Measurements from ENCODE around the gene DCC.
A peak's percentile ranks its signal among the peaks of the same experiment; 100 is the strongest.

Gene DCC

DNA sequence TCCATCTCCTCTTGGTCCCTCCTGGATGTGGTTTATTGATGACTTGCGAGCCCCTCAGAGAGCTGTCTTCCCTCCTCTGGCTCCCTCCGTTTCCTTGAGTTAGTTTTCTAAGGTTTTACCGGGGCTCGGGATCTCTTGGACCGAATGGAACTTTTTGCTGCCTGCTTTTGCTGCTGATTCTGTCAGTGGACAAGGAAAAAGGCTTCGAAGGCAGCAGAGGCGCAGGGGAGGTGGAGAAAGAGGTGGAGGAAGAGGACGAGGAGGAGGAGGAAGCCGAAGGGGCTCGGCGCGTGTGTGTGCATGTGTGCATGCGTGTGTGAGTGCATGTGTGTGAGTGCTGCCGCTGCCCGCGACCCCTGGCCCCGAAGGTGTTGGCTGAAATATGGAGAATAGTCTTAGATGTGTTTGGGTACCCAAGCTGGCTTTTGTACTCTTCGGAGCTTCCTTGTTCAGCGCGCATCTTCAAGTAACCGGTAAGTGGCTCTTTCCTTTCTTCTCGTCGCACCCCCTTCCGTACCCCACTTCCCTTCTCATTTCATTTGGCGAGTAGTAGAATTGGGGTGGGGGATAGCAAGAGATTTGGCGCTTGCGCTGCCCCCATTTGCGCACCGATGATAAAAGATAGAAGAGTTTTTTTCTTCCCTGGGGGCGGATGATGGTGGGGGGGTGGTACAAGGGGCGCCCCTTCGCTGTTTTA is 557 bp downstream of the DCC start:
- no peak overlapping the region for H3K4me3 ChIP-seq (ENCODE audit: low read depth, low read length)
- TF ChIP-seq CTCF (IDR thresholded peaks at IDR 0.05; ENCODE audit: borderline replicate concordance, insufficient read depth, low read depth, low read length): no peak

- H3K4me3 ChIP-seq (ENCODE audit: low read depth, low read length): no peak overlapping the region
- TF ChIP-seq CTCF (IDR thresholded peaks at IDR 0.05; ENCODE audit: borderline replicate concordance, insufficient read depth, low read depth, low read length): no peak
These were observed 1.1 kb downstream of the DCC start for GRCh38 chr18:52341103-52341432.

DNA sequence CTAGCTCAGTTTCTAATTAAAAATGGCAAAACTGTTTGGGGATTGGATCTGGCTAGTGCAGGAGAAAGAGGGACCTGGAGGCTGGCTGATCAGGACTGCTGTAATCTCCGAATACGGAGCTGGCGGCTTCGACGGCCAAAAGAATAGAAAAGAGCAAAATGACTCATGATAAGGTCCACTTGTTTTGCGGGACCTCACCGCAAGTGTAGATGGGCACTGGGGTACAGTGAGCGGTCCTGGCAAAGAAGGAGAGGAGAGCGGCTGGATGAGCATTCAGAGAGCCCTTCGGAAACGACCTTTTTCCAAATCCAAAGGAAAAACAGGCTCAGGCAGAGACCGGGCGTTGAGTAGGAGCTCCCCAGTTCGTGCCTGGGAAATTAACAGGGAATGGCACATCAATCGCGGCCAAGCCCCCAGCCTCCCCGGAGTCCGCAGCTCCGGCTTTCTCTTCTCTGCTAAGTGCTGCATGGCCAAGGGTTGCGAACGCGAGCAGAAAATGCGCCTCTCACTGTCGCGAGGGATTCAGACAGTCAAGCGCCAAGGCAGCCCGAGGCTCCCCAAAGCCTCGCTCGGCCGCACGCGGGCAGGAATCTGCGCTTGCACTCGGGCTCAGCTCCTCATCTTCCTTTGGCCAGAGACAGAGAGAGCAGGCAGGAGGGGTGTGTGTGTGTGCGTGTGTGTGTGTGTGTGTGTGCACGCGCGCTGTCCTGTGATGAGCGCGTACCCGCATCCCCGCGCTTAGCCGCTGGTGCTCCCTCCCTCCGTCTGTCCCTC is 1.8 kb downstream of the DCC start:
- TF ChIP-seq CTCF (IDR thresholded peaks at IDR 0.05; ENCODE audit: borderline replicate concordance, insufficient read depth, low read depth, low read length): no peak
- no peak overlapping the region for H3K4me3 ChIP-seq (ENCODE audit: low read depth, low read length)

DNA sequence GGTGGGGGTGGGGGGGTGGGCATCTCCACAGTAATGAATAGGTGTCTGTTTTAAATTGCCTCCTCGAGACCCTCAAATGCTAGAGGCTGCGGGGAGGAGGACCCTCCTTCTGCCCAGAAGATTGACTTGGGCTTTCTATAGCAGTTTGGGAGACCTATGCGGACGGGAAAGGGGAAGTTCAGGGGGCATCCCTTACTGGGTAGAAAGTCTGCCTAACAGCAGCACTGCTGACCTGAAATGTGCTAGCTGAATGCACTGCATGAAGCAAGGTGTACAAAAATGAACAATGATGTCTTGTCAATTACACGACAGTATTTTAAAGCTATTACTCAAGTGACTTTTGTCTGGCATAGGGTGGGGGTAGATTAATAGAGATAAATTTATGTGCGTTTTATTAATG is 2.5 kb downstream of the DCC start:
- TF ChIP-seq CTCF (IDR thresholded peaks at IDR 0.05; ENCODE audit: borderline replicate concordance, insufficient read depth, low read depth, low read length): no peak
- no peak overlapping the region for H3K4me3 ChIP-seq (ENCODE audit: low read depth, low read length)

GRCh38 chr18:52343138-52343537 is 3.1 kb downstream of the DCC start:
- TF ChIP-seq CTCF (IDR thresholded peaks at IDR 0.05; ENCODE audit: borderline replicate concordance, insufficient read depth, low read depth, low read length): peak; percentile 17; the same call in 1 of the 2 replicates
- H3K4me3 ChIP-seq (ENCODE audit: low read depth, low read length): no peak overlapping the region

DNA sequence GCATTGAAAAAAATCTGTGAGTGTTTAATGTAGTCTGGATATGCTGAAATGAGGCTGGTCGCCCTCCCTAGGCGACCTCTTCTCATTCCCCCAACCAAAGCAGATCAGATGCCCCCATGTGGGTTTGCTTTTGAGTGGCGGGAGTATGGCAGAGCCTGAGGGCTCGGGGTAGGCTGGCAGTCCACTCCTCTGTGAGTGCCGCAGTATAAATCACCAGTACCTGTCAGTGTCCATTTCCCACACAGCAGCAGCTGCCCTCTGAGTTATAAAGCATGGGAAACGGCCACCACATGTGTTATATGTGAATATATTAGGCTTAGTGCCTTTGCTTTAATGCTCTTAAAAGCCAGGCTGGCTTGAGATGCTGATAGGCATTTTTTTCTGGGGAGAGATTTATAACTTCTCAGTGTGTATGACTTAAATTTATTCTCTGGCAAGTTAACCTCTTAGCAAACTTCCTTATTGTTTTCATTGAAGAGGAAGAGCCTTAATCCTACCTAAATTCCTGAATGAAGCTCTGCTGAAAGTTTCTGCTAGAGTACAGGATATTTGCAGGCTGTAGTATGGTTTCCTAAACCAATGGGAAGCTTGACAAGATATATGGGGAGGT is 3.8 kb downstream of the DCC start:
- no peak overlapping the region for H3K4me3 ChIP-seq (ENCODE audit: low read depth, low read length)
- TF ChIP-seq CTCF (IDR thresholded peaks at IDR 0.05; ENCODE audit: borderline replicate concordance, insufficient read depth, low read depth, low read length): no peak
